K562 (cell line): ENCODE results near the gene ELOB. TPM values are rescaled to one million over a fixed set of nuclear protein-coding genes. Genes with fewer than 3 reads are reported as not detected.

Source experiments
- ATAC-seq: fragments of 200-7000 bp; cut with Tn5 transposase; 3 replicates; pipeline ENCODE4 v1.9.1; 2020; ENCODE audit warnings: moderate library complexity
- BruUV-seq: library from RNA; stranded (reverse); fragments of 400-500 nt; replicated peaks from 2 replicates; lab custom pipeline; 2021; lab: Mats Ljungman, UMichigan
- CTCF ChIA-PET: fragments of 300-600 bp; formaldehyde crosslinking; extraction: SDS; loops from one replicate; lab custom pipeline; 2021; ENCODE audit warnings: low intra/inter-chr PET ratio; lab: Yijun Ruan, JAX
- POLR2A ChIA-PET: fragments of 300-600, 350-650 bp; sonication (Branson Sonifier 250); formaldehyde crosslinking; extraction: SDS; loops from one replicate; lab custom pipeline; 2021; ENCODE audit warnings: antibody characterized with exemption, inconsistent platforms; lab: Yijun Ruan, JAX
- DNase-seq, 4 experiments: peaks; one replicate each; pipeline versions ENCODE4 v3.0.0 to v3.0.0-alpha.2; 2011 to 2018; ENCODE audit warnings: low spot score in 3 of 4, mixed read lengths in 3 of 4; ENCODE audit errors: extremely low read depth in 1 of 4
- FAIRE-seq: peaks from 2 replicates; lab custom pipeline; 2011; peaks lifted over from hg19 to GRCh38; lab: Jason Lieb, UNC
- H2AFZ ChIP-seq: 2 replicates; pipeline ENCODE4 v1.6.0; 2011; ENCODE audit warnings: low read depth, low read length, control low read depth, inconsistent platforms
- H3K27ac ChIP-seq: fragments of 200-600 bp; 3 replicates; pipeline ENCODE4 v1.8.0; 2011; ENCODE audit warnings: low read depth, mild to moderate bottlenecking, control low read depth, inconsistent platforms, low read length, moderate library complexity, mixed read lengths; ENCODE audit errors: extremely low read depth
- H3K27me3 ChIP-seq, 2 experiments: fragments of 300-600 bp in 1 of 2; 2 replicates in 1 of 2; 3 replicates in 1 of 2; pipeline versions ENCODE4 v1.6.0 to v1.8.0; 2011; ENCODE audit warnings: inconsistent platforms in 2 of 2, low read length in 2 of 2, mild to moderate bottlenecking in 1 of 2, mixed read lengths in 1 of 2, moderate library complexity in 1 of 2; ENCODE audit not compliant: control insufficient read depth in 2 of 2, insufficient read depth in 2 of 2
- H3K36me3 ChIP-seq: fragments of 300-600 bp; 3 replicates; pipeline ENCODE4 v1.8.0; 2011; ENCODE audit warnings: mild to moderate bottlenecking, low read length, inconsistent platforms; ENCODE audit not compliant: control insufficient read depth, insufficient read depth
- H3K4me1 ChIP-seq, 2 experiments: fragments of 200-600 bp in 1 of 2; replicated peaks in 1 of 2; 2 replicates in 1 of 2; 3 replicates in 1 of 2; pipeline versions ENCODE4 v1.5.1 to v1.8.0; 2011; ENCODE audit warnings: inconsistent platforms in 2 of 2, low read length in 2 of 2, mild to moderate bottlenecking in 1 of 2, mixed read lengths in 1 of 2, moderate library complexity in 1 of 2; ENCODE audit not compliant: control insufficient read depth in 2 of 2, insufficient read depth in 2 of 2
- H3K4me2 ChIP-seq: 2 replicates; pipeline ENCODE4 v1.6.1; 2011; ENCODE audit warnings: low read length, control low read depth, inconsistent platforms, mixed read lengths; ENCODE audit not compliant: insufficient read depth
- H3K4me3 ChIP-seq: fragments of 200-600 bp; sonication (generic), shearing (Covaris generic); 2 replicates; pipeline ENCODE4 v1.5.1; 2016; ENCODE audit warnings: control low read depth, inconsistent platforms
- H3K79me2 ChIP-seq: fragments of 200-600 bp; 3 replicates; pipeline ENCODE4 v1.8.0; 2011; ENCODE audit warnings: low read length, inconsistent platforms; ENCODE audit not compliant: control insufficient read depth, insufficient read depth
- H3K9ac ChIP-seq, 2 experiments: 2 replicates each; pipeline versions ENCODE4 v1.6.0 to v1.6.1; 2011; ENCODE audit warnings: low read depth in 2 of 2, low read length in 2 of 2, control low read depth in 1 of 2, inconsistent platforms in 1 of 2, mild to moderate bottlenecking in 1 of 2, mixed read lengths in 1 of 2; ENCODE audit not compliant: insufficient read depth in 1 of 2
- H3K9me1 ChIP-seq: one replicate; pipeline ENCODE4 v1.6.0; 2011; ENCODE audit warnings: inconsistent platforms, mild to moderate bottlenecking, low read length, moderate library complexity; ENCODE audit not compliant: control insufficient read depth, insufficient read depth
- H3K9me3 ChIP-seq: replicated peaks from 2 replicates; pipeline ENCODE4 v1.5.1; 2011; ENCODE audit warnings: low read depth, low read length, inconsistent platforms; ENCODE audit not compliant: control insufficient read depth, insufficient read depth
- H4K20me1 ChIP-seq: replicated peaks from 2 replicates; pipeline ENCODE4 v1.6.1; 2011; ENCODE audit warnings: low read length, inconsistent platforms, mixed read lengths; ENCODE audit not compliant: control insufficient read depth, insufficient read depth
- ADNP ChIP-seq: fragments of 200-800 bp; sonication (Bioruptor generic); IDR thresholded peaks from 2 replicates; pipeline ENCODE4 v1.6.1; 2016; ENCODE audit warnings: missing genetic modification characterization, missing compliant biosample characterization
- BCOR ChIP-seq: fragments of 450-650 bp; IDR thresholded peaks from 2 replicates; pipeline ENCODE4 v1.6.1; 2016
- KDM1A ChIP-seq, 2 experiments: fragments of 450-650 bp; IDR thresholded peaks; 2 replicates each; pipeline ENCODE4 v1.6.1; 2016; ENCODE audit warnings: mild to moderate bottlenecking in 2 of 2
- MEF2D ChIP-seq: conservative IDR thresholded peaks from 2 replicates; pipeline ENCODE4 v1.6.1; 2016; ENCODE audit warnings: low read depth, missing genetic modification characterization, missing compliant biosample characterization
- PHF20 ChIP-seq: fragments of 450-650 bp; IDR thresholded peaks from 2 replicates; pipeline ENCODE4 v1.6.1; 2018; ENCODE audit not compliant: partially characterized antibody
- POLR2G ChIP-seq: fragments of 200-400 bp; formaldehyde crosslinking; IDR thresholded peaks from 2 replicates; pipeline ENCODE4 v1.6.1; 2017; ENCODE audit warnings: low read depth, mild to moderate bottlenecking, antibody characterized with exemption, low read length, moderate library complexity
- WGBS: fragments of 100-300 bp; shearing (Covaris generic); methylation state at CpG from one replicate; pipeline ENCODE4 v1.1.6; 2016; ENCODE audit warnings: low coverage, mixed read lengths; ENCODE audit not compliant: insufficient coverage; ENCODE audit errors: missing lambda C conversion rate; 5-methylcytosine and 5-hydroxymethylcytosine counted together
- in situ Hi-C: fragments of 300-500 bp; cut with MboI; formaldehyde crosslinking; loops from 4 replicates; pipeline ENCODE4 v1.15.0; 2018; ENCODE audit warnings: inconsistent platforms, mixed read lengths
- intact Hi-C: fragments of 100-400 bp; cut with micrococcal nuclease; formaldehyde crosslinking; loops from 2 replicates; pipeline ENCODE4 v1.14.2; 2022
- polyA plus RNA-seq, 8 experiments: library from polyadenylated mRNA; depleted of rRNA in 4 of 8; stranded (reverse) in 5 of 8; unstranded in 3 of 8; fragments of >200 nt; fragmentation: Nextera tagmentation in 2 of 8; fragmentation: Illumina TruSeq in 1 of 8; extraction: Ambion mirVana in 2 of 8; extraction: Trizol in 1 of 8; gene quantifications; 2 replicates each; pipeline versions ENCODE4 v1.2.1 to v1.2.3, GENCODE V29; 2011 to 2014; ENCODE audit warnings: inconsistent platforms in 1 of 8, missing spikeins in 1 of 8
- total RNA-seq, 7 experiments: library from RNA; depleted of rRNA in 6 of 7; stranded (reverse); fragments of >200 nt in 6 of 7; fragmentation: Illumina TruSeq in 2 of 7; extraction: Trizol in 2 of 7; gene quantifications; 2 replicates each; pipeline versions ENCODE4 v1.2.1 to v1.2.3, GENCODE V29; 2011 to 2021; ENCODE audit warnings: low replicate concordance in 1 of 7

ELOB gene
- total and polyA plus RNA-seq, 9 of the 15 experiments (the other 6 are each of a cell fraction or from before 2014, with no cell fraction given): 63.2 to 791 (median 237) TPM

DNA sequence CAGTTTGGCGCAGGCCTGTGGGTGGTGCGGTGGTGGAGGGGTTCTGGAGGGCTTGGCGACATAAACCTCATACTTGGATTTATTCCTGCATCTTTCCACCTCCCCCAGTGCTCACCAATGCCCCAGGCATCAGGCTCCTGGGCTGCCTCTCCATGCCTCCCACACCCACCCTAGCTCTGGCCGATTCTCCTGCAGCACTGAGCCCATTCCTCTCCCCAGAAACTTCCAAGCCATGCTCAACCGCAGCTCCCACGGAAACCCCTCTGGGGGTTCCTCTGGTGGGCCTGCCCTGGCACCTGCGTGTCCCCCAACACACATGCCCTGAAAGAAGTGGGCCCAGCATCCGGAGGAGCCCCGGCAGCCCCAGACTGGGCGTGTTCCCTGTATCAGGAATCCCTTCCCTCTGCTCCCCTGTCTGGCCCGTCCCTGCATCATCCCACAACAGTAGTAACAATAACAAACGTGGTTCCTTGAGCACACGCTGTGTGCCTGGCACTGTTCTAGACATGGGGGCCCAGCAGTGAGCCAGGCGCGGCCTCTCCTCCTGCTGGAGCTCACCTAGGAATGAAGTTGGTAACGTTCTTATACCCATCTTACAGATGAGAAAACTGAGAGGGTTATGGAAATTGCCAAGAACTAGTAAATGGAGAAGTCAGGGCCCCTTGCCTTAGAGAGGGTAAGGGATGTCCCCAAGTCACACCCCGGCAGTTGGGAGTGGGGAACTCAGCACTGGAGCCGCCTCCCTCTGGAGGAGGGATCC, 42.3 kb upstream of the ELOB start:
- Histone ChIP-seq H3K9me3 (no peaks in the 10 kb centered on the region), H4K20me1 (no peaks in the 10 kb centered on the region), H3K27me3 (no peaks in the 10 kb centered on the region), H3K79me2 (peaks cover 28% of the 10 kb centered on the region), H3K4me2 (no peak overlapping the region), H3K36me3 (peaks cover 32% of the 10 kb centered on the region; the same call in 2 of the 3 replicates), H3K4me1 (peaks cover 8 to 57% of the 10 kb centered on the region in 2 experiments; a peak in 4 of 5 replicates), H3K4me3 (no peak overlapping the region), H3K9me1 (no peaks in the 10 kb centered on the region), H2AFZ (no peak overlapping the region), H3K27ac (no peak overlapping the region), H3K9ac (peak overlapping the region in 1 of 2 experiments; percentile 99; a peak in 2 of 4 replicates)
- ChIA-PET POLR2A (interaction anchor here (0.6 to 1.2 kb wide), 2 partner anchors 137 to 1874 kb away, joined by 3 to 4 read pairs; partner anchors contain the start of genes KCTD5 and NUDT16L1), CTCF (no interaction called here)
- DNase-seq: no peak
- intact Hi-C loops (loop anchor here (5.0 kb wide), 1 partner anchor 42 kb away; the partner anchor contains the start of gene ELOB), in situ Hi-C loops (no loop called here)
- TF ChIP-seq ADNP (peak; percentile 62), MEF2D (tag) (no peak), KDM1A (IDR thresholded peaks at IDR 0.05) (peak in 1 of 2 experiments; percentile 58; a peak in 2 of 4 replicates), BCOR (peak; percentile 38; the same call in 1 of the 2 replicates), POLR2G (0 out of 2 replicates have a peak, but pooled peaks have one; percentile 24), PHF20 (no peak)
- no peak for ATAC-seq
- no TSS peak for BruUV-seq
- WGBS: 89% methylated on average over 18 of the region's 18 CpGs
- FAIRE-seq: no peak
